H9 (cell line): ENCODE measurements around the gene LDLR. TPM values are rescaled to one million over a fixed set of nuclear protein-coding genes. Genes with fewer than 3 reads are reported as not detected.

Experiments used
- DNase-seq: peaks from one replicate; pipeline ENCODE4 v3.0.0-alpha.2; 2017
- H2AFZ ChIP-seq: one replicate; pipeline ENCODE4 v1.6.1; 2013; ENCODE audit warnings: mild to moderate bottlenecking, low read length, control low read depth, moderate library complexity
- H2AK5ac ChIP-seq: 2 replicates; pipeline ENCODE4 v1.6.1; 2013; ENCODE audit warnings: low read length, control low read depth, mixed read lengths; ENCODE audit not compliant: insufficient read length
- H2BK120ac ChIP-seq: one replicate; pipeline ENCODE4 v1.6.1; 2013; ENCODE audit warnings: low read depth, mild to moderate bottlenecking, low read length, control low read depth, inconsistent platforms; ENCODE audit not compliant: poor library complexity, severe bottlenecking
- H2BK12ac ChIP-seq: 2 replicates; pipeline ENCODE4 v1.6.1; 2013; ENCODE audit warnings: low read length, control low read depth, mixed read lengths, low read depth; ENCODE audit not compliant: insufficient read length
- H2BK15ac ChIP-seq: 2 replicates; pipeline ENCODE4 v1.6.1; 2013; ENCODE audit warnings: low read depth, low read length, control low read depth
- H2BK20ac ChIP-seq: one replicate; pipeline ENCODE4 v1.6.1; 2013; ENCODE audit warnings: low read depth, mild to moderate bottlenecking, low read length, control low read depth, inconsistent platforms; ENCODE audit not compliant: poor library complexity, severe bottlenecking
- H2BK5ac ChIP-seq: 2 replicates; pipeline ENCODE4 v1.6.1; 2013; ENCODE audit warnings: low read length, control low read depth, mixed read lengths; ENCODE audit not compliant: insufficient read length
- H3K14ac ChIP-seq: 2 replicates; pipeline ENCODE4 v1.6.1; 2013; ENCODE audit warnings: low read length, control low read depth; ENCODE audit not compliant: insufficient read depth
- H3K18ac ChIP-seq: 2 replicates; pipeline ENCODE4 v1.6.1; 2013; ENCODE audit warnings: low read depth, mild to moderate bottlenecking, mixed read lengths, low read length, control low read depth; ENCODE audit not compliant: insufficient read length
- H3K23ac ChIP-seq: 2 replicates; pipeline ENCODE4 v1.6.1; 2013; ENCODE audit warnings: low read length, control low read depth, mixed read lengths, low read depth; ENCODE audit not compliant: insufficient read length
- H3K23me2 ChIP-seq: 2 replicates; pipeline ENCODE4 v1.6.1; 2013; ENCODE audit warnings: low read depth, mild to moderate bottlenecking, mixed read lengths, low read length, control low read depth; ENCODE audit not compliant: insufficient read length, poor library complexity, severe bottlenecking
- H3K27ac ChIP-seq: 2 replicates; pipeline ENCODE4 v1.5.1; 2013; ENCODE audit warnings: low read length, control low read depth, mixed read lengths, low read depth; ENCODE audit not compliant: insufficient read length
- H3K27me3 ChIP-seq: 2 replicates; pipeline ENCODE4 v1.6.1; 2013; ENCODE audit warnings: low read length, control low read depth, inconsistent platforms; ENCODE audit not compliant: insufficient read depth
- H3K4ac ChIP-seq: 2 replicates; pipeline ENCODE4 v1.6.1; 2013; ENCODE audit warnings: low read depth, mild to moderate bottlenecking, control low read depth, inconsistent platforms, low read length, moderate library complexity
- H3K4me1 ChIP-seq: 2 replicates; pipeline ENCODE4 v1.6.1; 2013; ENCODE audit warnings: low read length, control low read depth, inconsistent platforms; ENCODE audit not compliant: insufficient read depth
- H3K4me2 ChIP-seq: 2 replicates; pipeline ENCODE4 v1.6.1; 2013; ENCODE audit warnings: low read length, control low read depth, mixed read lengths; ENCODE audit not compliant: insufficient read length, insufficient read depth
- H3K56ac ChIP-seq: 2 replicates; pipeline ENCODE4 v1.6.1; 2013; ENCODE audit warnings: low read depth, mild to moderate bottlenecking, mixed read lengths, low read length, control low read depth; ENCODE audit not compliant: insufficient read length
- H3K79me1 ChIP-seq: 2 replicates; pipeline ENCODE4 v1.6.1; 2013; ENCODE audit warnings: low read depth, mild to moderate bottlenecking, moderate library complexity, low read length, control low read depth, inconsistent platforms; ENCODE audit not compliant: insufficient read depth, poor library complexity, severe bottlenecking
- H3K79me2 ChIP-seq: 2 replicates; pipeline ENCODE4 v1.6.1; 2013; ENCODE audit warnings: low read length, control low read depth, inconsistent platforms; ENCODE audit not compliant: insufficient read depth
- H3K9ac ChIP-seq: 2 replicates; pipeline ENCODE4 v1.6.1; 2013; ENCODE audit warnings: low read length, control low read depth, mixed read lengths; ENCODE audit not compliant: insufficient read length; ENCODE audit errors: extremely low read depth
- H3K9me3 ChIP-seq: one replicate; pipeline ENCODE4 v1.6.1; 2013; ENCODE audit warnings: low read depth, low read length, inconsistent platforms; ENCODE audit not compliant: control insufficient read depth
- H3T11ph ChIP-seq: one replicate; pipeline ENCODE4 v1.6.1; 2013; ENCODE audit warnings: mild to moderate bottlenecking, low read length, control low read depth, inconsistent platforms
- H4K20me1 ChIP-seq: one replicate; pipeline ENCODE4 v1.6.1; 2013; ENCODE audit not compliant: control insufficient read depth, insufficient read length, insufficient read depth
- H4K5ac ChIP-seq: 2 replicates; pipeline ENCODE4 v1.6.1; 2013; ENCODE audit warnings: low read depth, mild to moderate bottlenecking, mixed read lengths, low read length, control low read depth; ENCODE audit not compliant: insufficient read length
- H4K8ac ChIP-seq: replicated peaks from 2 replicates; pipeline ENCODE4 v1.6.1; 2013; ENCODE audit warnings: low read length, control low read depth, mixed read lengths, low read depth; ENCODE audit not compliant: insufficient read length
- H4K91ac ChIP-seq: 2 replicates; pipeline ENCODE4 v1.6.1; 2013; ENCODE audit warnings: low read depth, mild to moderate bottlenecking, moderate library complexity, mixed read lengths, low read length, control low read depth; ENCODE audit not compliant: insufficient read length
- H3K27ac Mint-ChIP-seq, 3 experiments: 2 replicates in 2 of 3; 3 replicates in 1 of 3; pipeline ENCODE4 v1.8.0; 2020 to 2021; ENCODE audit warnings: mixed read lengths in 3 of 3, mild to moderate bottlenecking in 1 of 3, moderate library complexity in 1 of 3
- H3K27me3 Mint-ChIP-seq: 2 replicates; pipeline ENCODE4 v1.8.0; 2021; ENCODE audit warnings: low read depth, mild to moderate bottlenecking, moderate library complexity, mixed read lengths
- H3K36me3 Mint-ChIP-seq, 3 experiments: 2 replicates in 2 of 3; 3 replicates in 1 of 3; pipeline ENCODE4 v1.8.0; 2020 to 2021; ENCODE audit warnings: low read depth in 3 of 3, mixed read lengths in 3 of 3; ENCODE audit not compliant: insufficient read depth in 1 of 3
- H3K4me1 Mint-ChIP-seq, 2 experiments: 2 replicates each; pipeline ENCODE4 v1.8.0; 2020; ENCODE audit warnings: mixed read lengths in 2 of 2
- H3K4me3 Mint-ChIP-seq, 2 experiments: 2 replicates in 1 of 2; 3 replicates in 1 of 2; pipeline ENCODE4 v1.8.0; 2020 to 2021; ENCODE audit warnings: mild to moderate bottlenecking in 2 of 2, mixed read lengths in 2 of 2, moderate library complexity in 1 of 2
- H3K9me3 Mint-ChIP-seq, 2 experiments: 2 replicates in 1 of 2; 3 replicates in 1 of 2; pipeline ENCODE4 v1.8.0; 2020; ENCODE audit warnings: mild to moderate bottlenecking in 2 of 2, mixed read lengths in 2 of 2, moderate library complexity in 1 of 2
- WGBS: extraction: QIAGEN DNeasy Blood & Tissue Kit; methylation state at CpG from one replicate; pipeline ENCODE4 v1.1.7; 2013; ENCODE audit warnings: missing lambda C conversion rate, low lambda C conversion rate, mixed read lengths; ENCODE audit not compliant: insufficient read length; ENCODE audit errors: extremely low coverage; 5-methylcytosine and 5-hydroxymethylcytosine counted together
- total RNA-seq: library from RNA; stranded (reverse); gene quantifications from 2 replicates; pipeline ENCODE4 v1.2.1, GENCODE V29; 2021
- TF ChIP-seq, protein P1 (sequence below): fragments of 200-600 bp; sonication (generic); conservative IDR thresholded peaks from 3 replicates; pipeline ENCODE4 v1.8.0; 2021; ENCODE audit warnings: antibody characterized with exemption, mild to moderate bottlenecking

The LDLR gene
- total RNA-seq, 1 experiment from 2014 or later: 92.7 TPM

DNA sequence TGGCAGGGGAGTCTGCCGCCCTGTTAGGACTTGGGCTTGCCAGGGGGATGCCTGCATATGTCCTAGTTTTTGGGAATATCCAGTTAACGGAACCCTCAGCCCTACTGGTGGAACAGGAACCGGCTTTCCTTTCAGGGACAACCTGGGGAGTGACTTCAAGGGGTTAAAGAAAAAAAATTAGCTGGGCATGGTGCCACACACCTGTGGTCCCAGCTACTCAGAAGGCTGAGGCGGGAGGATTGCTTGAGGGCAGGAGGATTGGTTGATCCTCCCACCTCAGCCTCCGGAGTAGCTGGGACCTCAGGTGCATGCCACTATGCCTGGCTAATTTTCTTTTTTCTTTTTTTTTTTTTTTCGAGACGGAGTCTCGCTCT lies 22.5 kb downstream of the LDLR start:
- Mint-ChIP-seq H3K4me1 (no peaks in the 10 kb centered on the region), H3K9me3 (no peaks in the 10 kb centered on the region), H3K27me3 (no peaks in the 10 kb centered on the region), H3K27ac (peak overlapping the region in 1 of 3 experiments; percentile 82; a peak in 1 of 7 replicates), H3K4me3 (no peak overlapping the region), H3K36me3 (peaks cover 68 to 97% (median 93%) of the 10 kb centered on the region in 3 experiments)
- TF ChIP-seq, protein P1, sequence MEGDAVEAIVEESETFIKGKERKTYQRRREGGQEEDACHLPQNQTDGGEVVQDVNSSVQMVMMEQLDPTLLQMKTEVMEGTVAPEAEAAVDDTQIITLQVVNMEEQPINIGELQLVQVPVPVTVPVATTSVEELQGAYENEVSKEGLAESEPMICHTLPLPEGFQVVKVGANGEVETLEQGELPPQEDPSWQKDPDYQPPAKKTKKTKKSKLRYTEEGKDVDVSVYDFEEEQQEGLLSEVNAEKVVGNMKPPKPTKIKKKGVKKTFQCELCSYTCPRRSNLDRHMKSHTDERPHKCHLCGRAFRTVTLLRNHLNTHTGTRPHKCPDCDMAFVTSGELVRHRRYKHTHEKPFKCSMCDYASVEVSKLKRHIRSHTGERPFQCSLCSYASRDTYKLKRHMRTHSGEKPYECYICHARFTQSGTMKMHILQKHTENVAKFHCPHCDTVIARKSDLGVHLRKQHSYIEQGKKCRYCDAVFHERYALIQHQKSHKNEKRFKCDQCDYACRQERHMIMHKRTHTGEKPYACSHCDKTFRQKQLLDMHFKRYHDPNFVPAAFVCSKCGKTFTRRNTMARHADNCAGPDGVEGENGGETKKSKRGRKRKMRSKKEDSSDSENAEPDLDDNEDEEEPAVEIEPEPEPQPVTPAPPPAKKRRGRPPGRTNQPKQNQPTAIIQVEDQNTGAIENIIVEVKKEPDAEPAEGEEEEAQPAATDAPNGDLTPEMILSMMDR: no peak
- H3K79me2 ChIP-seq: 0 out of 2 replicates have a peak, but pooled peaks cover 2% of the 10 kb centered on the region
- H3K9ac ChIP-seq: no peak overlapping the region
- no peaks in the 10 kb centered on the region for H3K23me2 ChIP-seq
- H3K27ac ChIP-seq: no peak overlapping the region
- no peak overlapping the region for H3K4me2 ChIP-seq
- no peaks in the 10 kb centered on the region for H3K27me3 ChIP-seq
- H3K79me1 ChIP-seq: no peaks in the 10 kb centered on the region
- no peak overlapping the region for H2AK5ac ChIP-seq
- H3K4me1 ChIP-seq: no peaks in the 10 kb centered on the region
- H3K18ac ChIP-seq: no peak overlapping the region
- no peak overlapping the region for H4K8ac ChIP-seq
- no peak overlapping the region for H2AFZ ChIP-seq
- H2BK5ac ChIP-seq: no peak overlapping the region
- peaks cover 5% of the 10 kb centered on the region for H4K20me1 ChIP-seq
- H3K14ac ChIP-seq: no peak overlapping the region
- no peak overlapping the region for H2BK120ac ChIP-seq
- no peak overlapping the region for H3K4ac ChIP-seq
- H2BK15ac ChIP-seq: no peak overlapping the region
- no peak overlapping the region for H3T11ph ChIP-seq
- H4K91ac ChIP-seq: no peak overlapping the region
- no peak overlapping the region for H3K23ac ChIP-seq
- WGBS: no CpG with 5 or more reads among the region's 8 CpGs
- no peak overlapping the region for H2BK20ac ChIP-seq
- H4K5ac ChIP-seq: no peak overlapping the region
- H3K9me3 ChIP-seq: no peaks in the 10 kb centered on the region
- H3K56ac ChIP-seq: no peak overlapping the region
- DNase-seq: no peak
- H2BK12ac ChIP-seq: no peak overlapping the region
